CD4-positive, alpha-beta memory T cell (primary cell): ENCODE data around the gene AMELX. TPM values are rescaled to one million over a fixed set of nuclear protein-coding genes. Genes with fewer than 3 reads are reported as not detected.

Experiments used
- CTCF ChIA-PET: fragments of 350-600 bp; sonication (Branson Sonifier 250); formaldehyde crosslinking; loops from one replicate; lab custom pipeline; 2021; ENCODE audit warnings: inconsistent platforms; ENCODE audit not compliant: partially characterized antibody; lab: Charles Lee
- POLR2A ChIA-PET: fragments of 350-600 bp; sonication (Branson Sonifier 250); formaldehyde crosslinking; loops from one replicate; lab custom pipeline; 2021; ENCODE audit not compliant: partially characterized antibody; lab: Charles Lee
- DNase-seq, 5 donors: peaks; one replicate each; pipeline versions ENCODE4 v3.0.0 to v3.0.0-alpha.2; 2020 to 2022; ENCODE audit warnings: mixed read lengths in 1 of 5
- H3K27ac ChIP-seq: one replicate; pipeline ENCODE4 v1.7.0; 2013; ENCODE audit warnings: low read depth, low read length
- H3K27me3 ChIP-seq: 2 replicates; pipeline ENCODE4 v1.7.0; 2013; ENCODE audit warnings: mild to moderate bottlenecking, low read length, moderate library complexity; ENCODE audit not compliant: insufficient read depth
- H3K36me3 ChIP-seq: 2 replicates; pipeline ENCODE4 v1.7.0; 2013; ENCODE audit warnings: mild to moderate bottlenecking, low read length, moderate library complexity; ENCODE audit not compliant: insufficient read depth
- H3K4me1 ChIP-seq: 2 replicates; pipeline ENCODE4 v1.7.0; 2013; ENCODE audit warnings: mild to moderate bottlenecking, low read length, moderate library complexity; ENCODE audit not compliant: insufficient read depth
- H3K4me3 ChIP-seq, 2 donors: one replicate each; pipeline ENCODE4 v1.7.0; 2013; ENCODE audit warnings: low read length in 2 of 2, mild to moderate bottlenecking in 1 of 2
- H3K9me3 ChIP-seq, 2 donors: one replicate each; pipeline ENCODE4 v1.7.0; 2013; ENCODE audit warnings: low read length in 2 of 2, control low read depth in 1 of 2; ENCODE audit not compliant: control insufficient read depth in 1 of 2
- H3K27ac Mint-ChIP-seq, 7 donors: one replicate each; pipeline ENCODE4 v1.8.0; 2020 to 2021; ENCODE audit warnings: mixed read lengths in 7 of 7, mild to moderate bottlenecking in 6 of 7, inconsistent platforms in 3 of 7, moderate library complexity in 3 of 7
- H3K27me3 Mint-ChIP-seq, 2 donors: one replicate each; pipeline ENCODE4 v1.8.0; 2020 to 2021; ENCODE audit warnings: mixed read lengths in 2 of 2
- H3K36me3 Mint-ChIP-seq, 2 donors: one replicate each; pipeline ENCODE4 v1.8.0; 2020 to 2021; ENCODE audit warnings: mixed read lengths in 2 of 2, inconsistent platforms in 1 of 2, mild to moderate bottlenecking in 1 of 2
- H3K4me1 Mint-ChIP-seq, 4 donors: one replicate each; pipeline ENCODE4 v1.8.0; 2020 to 2021; ENCODE audit warnings: mixed read lengths in 4 of 4, mild to moderate bottlenecking in 1 of 4
- H3K4me3 Mint-ChIP-seq, 8 donors: one replicate each; pipeline ENCODE4 v1.8.0; 2020 to 2021; ENCODE audit warnings: mixed read lengths in 8 of 8, mild to moderate bottlenecking in 7 of 8, moderate library complexity in 6 of 8, inconsistent platforms in 3 of 8
- H3K9me3 Mint-ChIP-seq, 8 donors: one replicate each; pipeline ENCODE4 v1.8.0; 2020 to 2021; ENCODE audit warnings: mixed read lengths in 8 of 8, mild to moderate bottlenecking in 5 of 8, inconsistent platforms in 3 of 8, moderate library complexity in 1 of 8
- intact Hi-C: fragments of 100-400 bp; cut with micrococcal nuclease; formaldehyde crosslinking; loops from one replicate; pipeline ENCODE4 v1.15.1; 2023
- polyA plus RNA-seq, 2 donors: library from polyadenylated mRNA; unstranded; fragments of 300-500 nt; fragmentation: Illumina TruSeq; gene quantifications; one replicate each; pipeline ENCODE4 v1.2.3, GENCODE V29; 2021
- total RNA-seq, 2 experiments: library from RNA; stranded (reverse); gene quantifications; one replicate each; pipeline ENCODE4 v1.2.3, GENCODE V29; 2021

Gene AMELX
- total and polyA plus RNA-seq, 4 experiments from 2014 or later, result not detected

DNA sequence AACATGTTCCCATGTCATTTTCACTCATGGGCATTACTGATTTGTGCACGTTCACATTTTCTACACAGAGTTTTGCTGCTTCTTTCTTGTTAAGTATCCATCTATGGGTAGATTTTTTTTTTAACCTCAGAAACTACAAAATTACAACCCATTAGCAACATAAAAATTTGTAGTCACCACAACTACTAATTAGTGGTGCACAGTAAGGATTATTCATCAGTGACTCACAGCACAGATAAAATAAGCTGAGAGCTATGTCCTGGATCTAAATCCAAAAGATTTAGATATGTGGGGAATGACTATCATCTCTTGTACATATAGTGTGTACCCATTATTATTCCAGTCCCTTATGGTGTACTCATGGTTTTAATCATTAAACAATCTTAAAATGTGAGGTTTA is 19.7 kb upstream of the AMELX start:
- CTCF ChIA-PET, result no interaction called here
- no peak overlapping the region for H3K27ac ChIP-seq
- intact Hi-C loops, result no loop called here
- no peaks in the 10 kb centered on the region for H3K36me3 Mint-ChIP-seq
- no peaks in the 10 kb centered on the region for H3K9me3 ChIP-seq
- H3K27me3 Mint-ChIP-seq, result peaks cover 0 to 5% of the 10 kb centered on the region in 2 donors
- no peak overlapping the region for H3K4me3 Mint-ChIP-seq
- no peaks in the 10 kb centered on the region for H3K4me1 ChIP-seq
- POLR2A ChIA-PET, result no interaction called here
- H3K4me1 Mint-ChIP-seq, result no peaks in the 10 kb centered on the region
- no peak overlapping the region for H3K4me3 ChIP-seq
- no peak for DNase-seq
- H3K27me3 ChIP-seq, result no peaks in the 10 kb centered on the region
- H3K27ac Mint-ChIP-seq, result no peak overlapping the region
- H3K36me3 ChIP-seq, result no peaks in the 10 kb centered on the region
- H3K9me3 Mint-ChIP-seq, result no peaks in the 10 kb centered on the region

DNA sequence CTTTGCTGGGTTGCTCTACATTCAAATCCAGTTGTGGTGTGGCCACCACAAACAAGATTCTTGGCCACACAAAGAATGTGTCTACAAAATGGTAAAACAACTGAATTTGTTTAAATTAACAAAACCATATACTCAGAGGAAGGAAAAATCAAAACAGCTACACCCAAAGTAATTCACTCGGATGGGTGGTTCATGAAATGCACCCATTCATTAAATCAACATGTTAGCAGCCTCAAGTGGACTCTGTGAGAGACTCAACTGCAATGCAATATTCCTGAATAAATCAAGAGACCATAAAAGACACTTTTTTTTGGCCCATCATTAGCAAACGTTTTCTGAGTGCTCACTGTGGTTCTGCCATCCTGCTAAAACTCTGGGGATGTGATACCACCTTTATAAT is 11.2 kb upstream of the AMELX start:
- intact Hi-C loops, result no loop called here
- Histone ChIP-seq H3K4me1 (no peaks in the 10 kb centered on the region), H3K36me3 (no peaks in the 10 kb centered on the region), H3K4me3 (no peak overlapping the region), H3K27ac (no peak overlapping the region), H3K27me3 (no peaks in the 10 kb centered on the region), H3K9me3 (no peaks in the 10 kb centered on the region)
- DNase-seq, result no peak
- H3K4me3 Mint-ChIP-seq, result no peak overlapping the region
- no peaks in the 10 kb centered on the region for H3K36me3 Mint-ChIP-seq
- ChIA-PET POLR2A (no interaction called here), CTCF (no interaction called here)
- H3K27me3 Mint-ChIP-seq, result no peaks in the 10 kb centered on the region
- H3K9me3 Mint-ChIP-seq, result peaks cover 0 to 2% (median 0%) of the 10 kb centered on the region in 8 donors
- no peaks in the 10 kb centered on the region for H3K4me1 Mint-ChIP-seq
- H3K27ac Mint-ChIP-seq, result no peak overlapping the region

DNA sequence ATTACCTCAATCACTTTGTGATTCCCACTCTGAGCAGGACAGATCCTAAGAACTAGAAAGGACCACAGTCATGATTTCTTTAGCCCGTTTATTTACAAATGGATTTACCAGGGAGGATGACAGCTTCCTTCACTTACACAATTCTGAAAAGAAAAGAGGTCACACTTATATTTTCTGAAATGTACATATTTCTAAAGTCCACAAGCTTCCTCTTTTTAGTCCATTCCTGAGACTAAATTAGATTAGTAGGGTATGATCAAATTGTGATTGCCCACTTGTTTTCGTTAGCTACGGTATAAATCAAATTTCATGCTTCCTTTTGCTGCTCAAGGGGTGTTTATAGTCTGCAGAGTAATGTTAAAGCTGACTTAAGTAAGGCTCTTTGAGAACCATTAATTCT is 7.6 kb upstream of the AMELX start:
- Histone ChIP-seq H3K4me1 (no peaks in the 10 kb centered on the region), H3K36me3 (no peaks in the 10 kb centered on the region), H3K4me3 (no peak overlapping the region), H3K27ac (no peak overlapping the region), H3K27me3 (no peaks in the 10 kb centered on the region), H3K9me3 (no peaks in the 10 kb centered on the region)
- H3K27ac Mint-ChIP-seq, result no peak overlapping the region
- intact Hi-C loops, result no loop called here
- CTCF ChIA-PET, result no interaction called here
- DNase-seq, result no peak
- POLR2A ChIA-PET, result no interaction called here
- peaks cover 0 to 2% (median 0%) of the 10 kb centered on the region in 8 donors for H3K9me3 Mint-ChIP-seq
- H3K4me3 Mint-ChIP-seq, result no peak overlapping the region
- H3K27me3 Mint-ChIP-seq, result peaks cover 0 to 2% of the 10 kb centered on the region in 2 donors
- no peaks in the 10 kb centered on the region for H3K4me1 Mint-ChIP-seq
- no peaks in the 10 kb centered on the region for H3K36me3 Mint-ChIP-seq

DNA sequence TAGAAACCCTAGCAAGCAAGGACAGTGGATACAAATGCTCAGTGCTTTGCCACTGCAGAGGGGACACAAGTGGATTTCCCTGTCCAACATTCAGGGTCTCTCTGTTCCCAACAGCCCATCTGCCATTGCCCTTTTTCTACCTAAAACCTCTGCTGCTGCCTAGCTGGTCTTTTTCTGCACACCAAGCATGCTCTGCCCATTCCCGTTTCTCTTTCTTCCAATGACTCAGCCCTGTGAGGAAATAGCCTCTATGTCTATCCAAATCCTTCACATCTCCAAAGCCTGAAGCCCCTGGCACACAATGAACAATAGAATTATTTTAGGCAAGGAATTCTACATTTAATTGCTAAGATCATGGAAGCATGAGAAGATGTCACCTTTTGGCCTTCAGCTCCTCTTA is 5.7 kb upstream of the AMELX start:
- H3K36me3 Mint-ChIP-seq, result no peaks in the 10 kb centered on the region
- Histone ChIP-seq H3K9me3 (no peaks in the 10 kb centered on the region), H3K4me3 (no peak overlapping the region), H3K36me3 (no peaks in the 10 kb centered on the region), H3K4me1 (no peaks in the 10 kb centered on the region), H3K27me3 (no peaks in the 10 kb centered on the region), H3K27ac (no peak overlapping the region)
- DNase-seq, result no peak
- H3K4me3 Mint-ChIP-seq, result no peak overlapping the region
- no peak overlapping the region for H3K27ac Mint-ChIP-seq
- CTCF ChIA-PET, result no interaction called here
- peaks cover 0 to 2% of the 10 kb centered on the region in 2 donors for H3K27me3 Mint-ChIP-seq
- no peaks in the 10 kb centered on the region for H3K4me1 Mint-ChIP-seq
- POLR2A ChIA-PET, result no interaction called here
- intact Hi-C loops, result no loop called here
- peaks cover 0 to 2% (median 0%) of the 10 kb centered on the region in 8 donors for H3K9me3 Mint-ChIP-seq

DNA sequence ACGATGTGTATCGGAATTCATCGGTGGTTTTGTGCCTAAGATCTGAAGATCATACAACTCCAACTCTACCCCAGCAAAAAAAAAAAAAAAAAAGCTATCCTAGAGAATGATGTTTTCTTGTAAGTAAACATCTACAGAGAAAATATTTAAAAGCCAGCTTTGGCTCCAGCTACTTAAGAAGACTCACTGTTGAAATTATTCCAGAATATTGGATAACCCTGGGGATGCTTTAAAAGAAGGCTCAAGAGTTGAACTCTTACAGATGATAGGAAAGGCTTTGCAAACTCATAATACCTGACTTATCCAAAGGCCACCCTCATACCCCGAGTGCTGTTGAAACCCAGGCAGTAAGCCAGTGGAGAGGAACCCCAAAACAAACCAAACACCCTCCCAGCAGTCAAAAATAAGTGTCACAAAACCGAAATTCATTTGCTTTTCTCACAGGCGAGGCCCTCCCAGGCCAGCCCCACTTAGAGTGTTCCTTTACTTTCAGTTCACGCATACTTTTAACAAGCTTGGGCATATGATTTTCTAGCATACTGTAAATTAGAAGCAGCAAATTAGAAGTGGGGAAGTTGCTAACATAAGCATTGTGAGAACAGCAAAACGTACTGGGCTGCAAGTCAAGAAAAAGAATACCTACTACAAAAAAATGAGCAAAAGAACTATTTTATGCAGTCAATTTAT is 2.7 kb upstream of the AMELX start:
- H3K27ac ChIP-seq, result no peak overlapping the region
- no peaks in the 10 kb centered on the region for H3K9me3 ChIP-seq
- H3K36me3 ChIP-seq, result no peaks in the 10 kb centered on the region
- peaks cover 0 to 1% (median 0%) of the 10 kb centered on the region in 8 donors for H3K9me3 Mint-ChIP-seq
- no peak overlapping the region for H3K27ac Mint-ChIP-seq
- H3K4me1 ChIP-seq, result no peaks in the 10 kb centered on the region
- POLR2A ChIA-PET, result no interaction called here
- intact Hi-C loops, result no loop called here
- no peak overlapping the region for H3K4me3 Mint-ChIP-seq
- H3K4me3 ChIP-seq, result no peak overlapping the region
- DNase-seq, result no peak
- H3K27me3 ChIP-seq, result no peaks in the 10 kb centered on the region
- CTCF ChIA-PET, result no interaction called here
- H3K4me1 Mint-ChIP-seq, result no peaks in the 10 kb centered on the region
- no peaks in the 10 kb centered on the region for H3K36me3 Mint-ChIP-seq
- H3K27me3 Mint-ChIP-seq, result peaks cover 0 to 2% of the 10 kb centered on the region in 2 donors

DNA sequence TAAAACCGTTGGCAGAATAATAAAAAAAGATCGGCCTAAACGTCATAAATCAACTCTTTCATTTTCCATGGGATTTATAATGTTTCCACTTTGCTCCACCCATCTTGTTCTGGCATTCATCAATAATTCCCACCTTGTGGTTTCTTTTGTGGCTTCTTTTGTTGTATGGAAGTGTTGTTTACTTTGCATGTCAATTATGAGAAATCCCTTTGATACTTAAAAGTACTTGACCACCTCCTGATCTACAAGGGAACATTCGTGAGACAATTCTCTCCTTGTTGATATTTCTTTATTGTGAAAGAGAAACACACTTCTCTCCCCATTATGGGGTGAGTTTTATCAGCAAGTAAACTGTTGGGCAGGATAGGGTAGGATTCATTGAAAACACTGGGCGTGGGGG is 2.8 kb downstream of the AMELX start:
- POLR2A ChIA-PET, result no interaction called here
- Mint-ChIP-seq H3K4me1 (no peaks in the 10 kb centered on the region), H3K27ac (no peak overlapping the region), H3K27me3 (no peaks in the 10 kb centered on the region), H3K9me3 (peaks cover 0 to 2% (median 0%) of the 10 kb centered on the region in 8 donors), H3K4me3 (no peak overlapping the region), H3K36me3 (no peaks in the 10 kb centered on the region)
- CTCF ChIA-PET, result no interaction called here
- no peak overlapping the region for H3K27ac ChIP-seq
- H3K4me1 ChIP-seq, result no peaks in the 10 kb centered on the region
- H3K36me3 ChIP-seq, result no peaks in the 10 kb centered on the region
- H3K27me3 ChIP-seq, result no peaks in the 10 kb centered on the region
- no peak for DNase-seq
- H3K9me3 ChIP-seq, result no peaks in the 10 kb centered on the region
- H3K4me3 ChIP-seq, result no peak overlapping the region
- intact Hi-C loops, result no loop called here

DNA sequence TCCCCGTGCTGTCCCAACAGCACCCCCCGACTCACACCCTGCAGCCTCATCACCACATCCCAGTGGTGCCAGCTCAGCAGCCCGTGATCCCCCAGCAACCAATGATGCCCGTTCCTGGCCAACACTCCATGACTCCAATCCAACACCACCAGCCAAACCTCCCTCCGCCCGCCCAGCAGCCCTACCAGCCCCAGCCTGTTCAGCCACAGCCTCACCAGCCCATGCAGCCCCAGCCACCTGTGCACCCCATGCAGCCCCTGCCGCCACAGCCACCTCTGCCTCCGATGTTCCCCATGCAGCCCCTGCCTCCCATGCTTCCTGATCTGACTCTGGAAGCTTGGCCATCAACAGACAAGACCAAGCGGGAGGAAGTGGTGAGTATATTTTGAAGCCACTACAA is 5.4 kb downstream of the AMELX start:
- Histone ChIP-seq H3K36me3 (no peaks in the 10 kb centered on the region), H3K4me1 (no peaks in the 10 kb centered on the region), H3K27ac (no peak overlapping the region), H3K27me3 (no peaks in the 10 kb centered on the region), H3K4me3 (no peak overlapping the region), H3K9me3 (no peaks in the 10 kb centered on the region)
- H3K27me3 Mint-ChIP-seq, result no peaks in the 10 kb centered on the region
- no peak for DNase-seq
- no peak overlapping the region for H3K4me3 Mint-ChIP-seq
- H3K9me3 Mint-ChIP-seq, result peaks cover 0 to 2% (median 0%) of the 10 kb centered on the region in 8 donors
- H3K36me3 Mint-ChIP-seq, result no peaks in the 10 kb centered on the region
- intact Hi-C loops, result no loop called here
- no peaks in the 10 kb centered on the region for H3K4me1 Mint-ChIP-seq
- no peak overlapping the region for H3K27ac Mint-ChIP-seq
- CTCF ChIA-PET, result no interaction called here
- POLR2A ChIA-PET, result no interaction called here
